ENCODE measurements around the gene CHAF1B. TPM values are rescaled to one million over a fixed set of nuclear protein-coding genes. Genes with fewer than 3 reads are reported as not detected.

Gene CHAF1B
- total and polyA plus RNA-seq, 9 of the 15 experiments (the other 6 are each of a cell fraction or from before 2014, with no cell fraction given): 7.5 to 36.8 (median 21.0) TPM

GRCh38 chr21:36429947-36430546 is 44.9 kb downstream of the CHAF1B start (continued):
- TF ChIP-seq GTF3C2 (IDR thresholded peaks at IDR 0.05; ENCODE audit: borderline replicate concordance, extremely low read depth, insufficient read length) (no peak), PTRF (tag; IDR thresholded peaks at IDR 0.05) (no peak), ZBTB7A (IDR thresholded peaks at IDR 0.05; ENCODE audit: borderline replicate concordance, control insufficient read depth, low read depth, low read length) (peak; percentile 79), NR2F6 (CRISPR knock-in tag; IDR thresholded peaks at IDR 0.05) (no peak), MECOM (CRISPR knock-in tag; IDR thresholded peaks at IDR 0.05) (peak; percentile 67; the same call in 1 of the 2 replicates), MYNN (IDR thresholded peaks at IDR 0.05) (peak; percentile 89), MYNN (CRISPR knock-in tag; IDR thresholded peaks at IDR 0.05) (no peak), ZNF586 (CRISPR knock-in tag; conservative IDR thresholded peaks at IDR 0.05) (no peak), RERE (CRISPR knock-in tag; IDR thresholded peaks at IDR 0.05; ENCODE audit: borderline replicate concordance) (no peak), NELFE (IDR thresholded peaks at IDR 0.05; ENCODE audit: insufficient read depth, insufficient read length) (no peak), ARID2 (IDR thresholded peaks at IDR 0.05) (no peak), DPF2 (IDR thresholded peaks at IDR 0.05) (peak; percentile 100), ZNF75A (CRISPR knock-in tag; IDR thresholded peaks at IDR 0.05) (no peak)
